WTC11 (cell line): ENCODE measurements around the gene LBHD1. TPM values are rescaled to one million over a fixed set of nuclear protein-coding genes. Genes with fewer than 3 reads are reported as not detected.

Experiments used
- ATAC-seq: fragments of 200-7000 bp; cut with Tn5 transposase; 2 replicates; pipeline ENCODE4 v1.10.0; 2021; ENCODE audit warnings: mild to moderate bottlenecking, moderate library complexity
- CTCF ChIA-PET: fragments of 300-600 bp; sonication (Branson Sonifier 250); formaldehyde crosslinking; loops from one replicate; lab custom pipeline; 2021; ENCODE audit warnings: antibody characterized with exemption; lab: Charles Lee
- POLR2A ChIA-PET: fragments of 350-600 bp; sonication (Branson Sonifier 250); formaldehyde crosslinking; loops from one replicate; lab custom pipeline; 2021; ENCODE audit warnings: antibody characterized with exemption; lab: Charles Lee
- DNase-seq: peaks from one replicate; pipeline ENCODE4 v3.0.0; 2021; ENCODE audit warnings: low spot score
- H3K27ac Mint-ChIP-seq: 2 replicates; pipeline ENCODE4 v1.8.0; 2021; ENCODE audit warnings: mixed read lengths
- H3K27me3 Mint-ChIP-seq: 2 replicates; pipeline ENCODE4 v1.8.0; 2021; ENCODE audit warnings: low read depth, mild to moderate bottlenecking, moderate library complexity, mixed read lengths
- H3K36me3 Mint-ChIP-seq: 2 replicates; pipeline ENCODE4 v1.8.0; 2021; ENCODE audit warnings: mixed read lengths
- H3K4me1 Mint-ChIP-seq: 2 replicates; pipeline ENCODE4 v1.8.0; 2022; ENCODE audit warnings: mixed read lengths
- H3K4me3 Mint-ChIP-seq: 2 replicates; pipeline ENCODE4 v1.8.0; 2021; ENCODE audit warnings: mild to moderate bottlenecking, moderate library complexity, mixed read lengths
- H3K9me3 Mint-ChIP-seq: 2 replicates; pipeline ENCODE4 v1.8.0; 2021; ENCODE audit warnings: mixed read lengths
- ATF1 ChIP-seq: sonication (generic); formaldehyde crosslinking; IDR thresholded peaks from 2 replicates; pipeline ENCODE4 v1.8.1; 2023; ENCODE audit warnings: mild to moderate bottlenecking, moderate library complexity, missing genetic modification reagents
- CREB1 ChIP-seq: sonication (generic); formaldehyde crosslinking; IDR thresholded peaks from 2 replicates; pipeline ENCODE4 v1.8.0; 2023; ENCODE audit warnings: mild to moderate bottlenecking, missing genetic modification reagents
- FOXP1 ChIP-seq: sonication (generic); formaldehyde crosslinking; IDR thresholded peaks from 2 replicates; pipeline ENCODE4 v1.8.0; 2022; ENCODE audit warnings: missing genetic modification reagents, mild to moderate bottlenecking, moderate library complexity, borderline replicate concordance
- JAZF1 ChIP-seq: fragments of 250-450 bp; sonication (Bioruptor Pico); IDR thresholded peaks from 2 replicates; pipeline ENCODE4 v1.9.0; 2021; ENCODE audit warnings: moderate library complexity, mild to moderate bottlenecking, inconsistent platforms
- MXD4 ChIP-seq: fragments of 250-450 bp; sonication (Bioruptor Pico); IDR thresholded peaks from 2 replicates; pipeline ENCODE4 v1.8.0; 2021; ENCODE audit warnings: mild to moderate bottlenecking, moderate library complexity, borderline replicate concordance
- MYBL2 ChIP-seq: sonication (generic); formaldehyde crosslinking; IDR thresholded peaks from 2 replicates; pipeline ENCODE4 v1.8.1; 2023; ENCODE audit warnings: mild to moderate bottlenecking, moderate library complexity, missing genetic modification reagents
- NR3C1 ChIP-seq: sonication (generic); formaldehyde crosslinking; conservative IDR thresholded peaks from 2 replicates; pipeline ENCODE4 v1.8.1; 2023; ENCODE audit warnings: low read depth, mild to moderate bottlenecking, missing genetic modification reagents
- RELA ChIP-seq: sonication (generic); formaldehyde crosslinking; IDR thresholded peaks from 2 replicates; pipeline ENCODE4 v1.8.1; 2022; ENCODE audit warnings: missing genetic modification reagents, mild to moderate bottlenecking, borderline replicate concordance
- SP1 ChIP-seq: sonication (generic); formaldehyde crosslinking; conservative IDR thresholded peaks from 2 replicates; pipeline ENCODE4 v1.8.1; 2022; ENCODE audit warnings: missing genetic modification reagents
- TP53 ChIP-seq: sonication (generic); formaldehyde crosslinking; IDR thresholded peaks from 2 replicates; pipeline ENCODE4 v1.8.1; 2023; ENCODE audit warnings: mild to moderate bottlenecking, missing genetic modification reagents
- ZNF219 ChIP-seq: sonication (generic); formaldehyde crosslinking; IDR thresholded peaks from 2 replicates; pipeline ENCODE4 v1.8.0; 2023; ENCODE audit warnings: missing genetic modification reagents, mild to moderate bottlenecking, borderline replicate concordance
- ZNF232 ChIP-seq: sonication (generic); formaldehyde crosslinking; IDR thresholded peaks from 2 replicates; pipeline ENCODE4 v1.8.0; 2022; ENCODE audit warnings: mild to moderate bottlenecking, missing genetic modification reagents
- ZNF416 ChIP-seq: fragments of 250-450 bp; sonication (Bioruptor Pico); IDR thresholded peaks from 2 replicates; pipeline ENCODE4 v1.9.0; 2021; ENCODE audit warnings: mild to moderate bottlenecking, inconsistent platforms
- total RNA-seq: library from RNA; stranded (reverse); gene quantifications from 3 replicates; pipeline ENCODE4 v1.2.3, GENCODE V29; 2021
- TF ChIP-seq, protein P1 (sequence below): fragments of 250-450 bp; sonication (Bioruptor Pico); IDR thresholded peaks from 2 replicates; pipeline ENCODE4 v1.9.0; 2021; ENCODE audit warnings: mild to moderate bottlenecking
- TF ChIP-seq, protein P2 (sequence below): sonication (generic); formaldehyde crosslinking; IDR thresholded peaks from 2 replicates; pipeline ENCODE4 v1.8.1; 2023; ENCODE audit warnings: mild to moderate bottlenecking, missing genetic modification reagents, moderate library complexity
- TF ChIP-seq, protein P3 (sequence below): sonication (generic); formaldehyde crosslinking; IDR thresholded peaks from 2 replicates; pipeline ENCODE4 v1.8.0; 2023; ENCODE audit warnings: mild to moderate bottlenecking, missing genetic modification reagents
- TF ChIP-seq, protein P4 (sequence below): sonication (generic); formaldehyde crosslinking; IDR thresholded peaks from 2 replicates; pipeline ENCODE4 v1.8.0; 2022; ENCODE audit warnings: missing genetic modification reagents
- TF ChIP-seq, protein P5 (sequence below): fragments of 250-450 bp; sonication (Bioruptor Pico); IDR thresholded peaks from 2 replicates; pipeline ENCODE4 v1.9.0; 2021; ENCODE audit warnings: mild to moderate bottlenecking, borderline replicate concordance

The LBHD1 gene
- total RNA-seq, 1 experiment from 2014 or later = 4.2 TPM

DNA sequence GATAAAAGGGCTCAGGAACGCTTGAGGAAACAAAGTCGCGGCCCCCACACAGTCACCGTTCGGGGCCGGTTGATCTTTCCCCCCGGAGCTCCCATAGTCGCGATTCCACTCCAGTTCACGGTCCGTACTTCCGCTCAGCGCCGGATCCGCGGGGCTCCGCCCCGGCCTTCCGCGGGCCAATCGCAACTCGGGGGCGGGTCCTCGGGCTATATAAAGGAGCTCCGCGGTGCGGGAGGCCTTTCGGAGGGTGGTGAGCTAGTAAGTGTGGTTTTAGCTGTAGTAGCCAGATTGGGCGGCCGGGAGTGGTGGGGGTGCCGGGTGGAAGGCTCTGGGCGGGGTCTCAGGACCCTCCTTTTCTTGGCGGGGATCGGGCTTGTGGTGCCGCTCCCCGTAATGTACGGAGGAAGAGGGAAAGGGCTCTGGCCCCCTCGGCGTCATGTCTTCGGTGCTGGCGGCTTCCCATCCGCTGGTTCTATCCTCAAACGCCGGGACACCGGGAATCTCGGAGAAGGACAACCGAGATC is 6.9 kb downstream of the LBHD1 start, which contains the start of the genes C11orf98 and CSKMT (continued):
- TF ChIP-seq ZNF219 (CRISPR knock-in tag) (no peak), NR3C1 (CRISPR knock-in tag) (no peak), FOXP1 (no peak; the same call in none of the 2 replicates), TP53 (no peak), SP1 (CRISPR knock-in tag) (peak; percentile 99), JAZF1 (CRISPR knock-in tag) (no peak), ZNF232 (CRISPR knock-in tag) (peak; percentile 18), MYBL2 (CRISPR knock-in tag) (peak; percentile 88), RELA (CRISPR knock-in tag) (no peak), ZNF416 (peak; percentile 88; the same call in 1 of the 2 replicates), ATF1 (0 out of 2 replicates have a peak, but pooled peaks have one; percentile 37), MXD4 (CRISPR knock-in tag) (no peak), CREB1 (CRISPR knock-in tag) (no peak)
- TF ChIP-seq, protein P1, sequence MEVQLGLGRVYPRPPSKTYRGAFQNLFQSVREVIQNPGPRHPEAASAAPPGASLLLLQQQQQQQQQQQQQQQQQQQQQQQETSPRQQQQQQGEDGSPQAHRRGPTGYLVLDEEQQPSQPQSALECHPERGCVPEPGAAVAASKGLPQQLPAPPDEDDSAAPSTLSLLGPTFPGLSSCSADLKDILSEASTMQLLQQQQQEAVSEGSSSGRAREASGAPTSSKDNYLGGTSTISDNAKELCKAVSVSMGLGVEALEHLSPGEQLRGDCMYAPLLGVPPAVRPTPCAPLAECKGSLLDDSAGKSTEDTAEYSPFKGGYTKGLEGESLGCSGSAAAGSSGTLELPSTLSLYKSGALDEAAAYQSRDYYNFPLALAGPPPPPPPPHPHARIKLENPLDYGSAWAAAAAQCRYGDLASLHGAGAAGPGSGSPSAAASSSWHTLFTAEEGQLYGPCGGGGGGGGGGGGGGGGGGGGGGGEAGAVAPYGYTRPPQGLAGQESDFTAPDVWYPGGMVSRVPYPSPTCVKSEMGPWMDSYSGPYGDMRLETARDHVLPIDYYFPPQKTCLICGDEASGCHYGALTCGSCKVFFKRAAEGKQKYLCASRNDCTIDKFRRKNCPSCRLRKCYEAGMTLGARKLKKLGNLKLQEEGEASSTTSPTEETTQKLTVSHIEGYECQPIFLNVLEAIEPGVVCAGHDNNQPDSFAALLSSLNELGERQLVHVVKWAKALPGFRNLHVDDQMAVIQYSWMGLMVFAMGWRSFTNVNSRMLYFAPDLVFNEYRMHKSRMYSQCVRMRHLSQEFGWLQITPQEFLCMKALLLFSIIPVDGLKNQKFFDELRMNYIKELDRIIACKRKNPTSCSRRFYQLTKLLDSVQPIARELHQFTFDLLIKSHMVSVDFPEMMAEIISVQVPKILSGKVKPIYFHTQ = peak; percentile 93
- TF ChIP-seq, protein P2, sequence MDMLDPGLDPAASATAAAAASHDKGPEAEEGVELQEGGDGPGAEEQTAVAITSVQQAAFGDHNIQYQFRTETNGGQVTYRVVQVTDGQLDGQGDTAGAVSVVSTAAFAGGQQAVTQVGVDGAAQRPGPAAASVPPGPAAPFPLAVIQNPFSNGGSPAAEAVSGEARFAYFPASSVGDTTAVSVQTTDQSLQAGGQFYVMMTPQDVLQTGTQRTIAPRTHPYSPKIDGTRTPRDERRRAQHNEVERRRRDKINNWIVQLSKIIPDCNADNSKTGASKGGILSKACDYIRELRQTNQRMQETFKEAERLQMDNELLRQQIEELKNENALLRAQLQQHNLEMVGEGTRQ (CRISPR knock-in tag) = no peak
- TF ChIP-seq, protein P3, sequence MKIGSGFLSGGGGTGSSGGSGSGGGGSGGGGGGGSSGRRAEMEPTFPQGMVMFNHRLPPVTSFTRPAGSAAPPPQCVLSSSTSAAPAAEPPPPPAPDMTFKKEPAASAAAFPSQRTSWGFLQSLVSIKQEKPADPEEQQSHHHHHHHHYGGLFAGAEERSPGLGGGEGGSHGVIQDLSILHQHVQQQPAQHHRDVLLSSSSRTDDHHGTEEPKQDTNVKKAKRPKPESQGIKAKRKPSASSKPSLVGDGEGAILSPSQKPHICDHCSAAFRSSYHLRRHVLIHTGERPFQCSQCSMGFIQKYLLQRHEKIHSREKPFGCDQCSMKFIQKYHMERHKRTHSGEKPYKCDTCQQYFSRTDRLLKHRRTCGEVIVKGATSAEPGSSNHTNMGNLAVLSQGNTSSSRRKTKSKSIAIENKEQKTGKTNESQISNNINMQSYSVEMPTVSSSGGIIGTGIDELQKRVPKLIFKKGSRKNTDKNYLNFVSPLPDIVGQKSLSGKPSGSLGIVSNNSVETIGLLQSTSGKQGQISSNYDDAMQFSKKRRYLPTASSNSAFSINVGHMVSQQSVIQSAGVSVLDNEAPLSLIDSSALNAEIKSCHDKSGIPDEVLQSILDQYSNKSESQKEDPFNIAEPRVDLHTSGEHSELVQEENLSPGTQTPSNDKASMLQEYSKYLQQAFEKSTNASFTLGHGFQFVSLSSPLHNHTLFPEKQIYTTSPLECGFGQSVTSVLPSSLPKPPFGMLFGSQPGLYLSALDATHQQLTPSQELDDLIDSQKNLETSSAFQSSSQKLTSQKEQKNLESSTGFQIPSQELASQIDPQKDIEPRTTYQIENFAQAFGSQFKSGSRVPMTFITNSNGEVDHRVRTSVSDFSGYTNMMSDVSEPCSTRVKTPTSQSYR (CRISPR knock-in tag) = no peak

DNA sequence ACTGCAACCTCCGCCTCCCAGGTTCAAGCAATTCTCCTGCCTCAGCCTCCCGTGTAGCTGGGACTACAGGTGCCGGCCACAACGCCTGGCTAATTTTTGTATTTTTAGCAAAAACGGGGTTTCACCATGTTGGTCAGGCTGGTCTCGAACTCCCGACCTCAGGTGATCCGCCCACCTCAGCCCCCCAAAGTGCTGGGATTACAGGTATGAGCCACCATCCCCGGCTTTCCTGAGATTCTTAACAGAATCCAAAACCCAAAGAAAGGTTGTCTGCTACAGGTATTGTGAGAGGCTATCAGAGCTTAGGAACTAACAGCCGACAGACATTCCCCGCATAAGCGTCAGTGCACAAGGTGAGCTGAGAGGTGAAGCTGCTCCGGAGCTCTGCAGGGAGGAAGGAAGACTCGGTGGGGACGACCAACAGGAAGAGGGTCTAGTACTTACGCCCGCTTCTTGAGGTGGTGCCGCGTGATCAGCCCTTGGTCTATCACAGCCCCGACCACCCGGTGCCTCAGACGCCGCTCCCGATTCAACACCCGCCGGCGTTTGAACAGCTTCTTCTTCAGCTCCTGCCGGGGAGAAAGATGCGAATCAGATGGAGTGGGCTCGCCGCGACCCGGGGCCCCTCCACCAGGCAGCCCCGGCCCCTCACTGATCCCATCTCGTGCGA is 7.5 kb downstream of the LBHD1 start:
- ATAC-seq = peak; percentile 29
- Mint-ChIP-seq H3K36me3 (peaks cover 30% of the 10 kb centered on the region), H3K9me3 (no peaks in the 10 kb centered on the region), H3K27me3 (no peaks in the 10 kb centered on the region), H3K27ac (peak overlapping the region; percentile 95), H3K4me3 (peak overlapping the region; percentile 97), H3K4me1 (peaks cover 16% of the 10 kb centered on the region)
- ChIA-PET POLR2A (interaction anchor here (0.8 to 3.2 kb wide), 33 partner anchors 8 to 191 kb away, joined by 3 to 42 read pairs (median 7); partner anchors contain the start of genes B3GAT3, BSCL2, EEF1G and GANAB), CTCF (interaction anchor here (0.7 to 2.2 kb wide), 18 partner anchors 11 to 270 kb away, joined by 3 to 10 read pairs (median 5); partner anchors contain the start of genes B3GAT3, BSCL2, EML3 and GANAB)
- peak; percentile 60 for DNase-seq
- TF ChIP-seq, protein P4, sequence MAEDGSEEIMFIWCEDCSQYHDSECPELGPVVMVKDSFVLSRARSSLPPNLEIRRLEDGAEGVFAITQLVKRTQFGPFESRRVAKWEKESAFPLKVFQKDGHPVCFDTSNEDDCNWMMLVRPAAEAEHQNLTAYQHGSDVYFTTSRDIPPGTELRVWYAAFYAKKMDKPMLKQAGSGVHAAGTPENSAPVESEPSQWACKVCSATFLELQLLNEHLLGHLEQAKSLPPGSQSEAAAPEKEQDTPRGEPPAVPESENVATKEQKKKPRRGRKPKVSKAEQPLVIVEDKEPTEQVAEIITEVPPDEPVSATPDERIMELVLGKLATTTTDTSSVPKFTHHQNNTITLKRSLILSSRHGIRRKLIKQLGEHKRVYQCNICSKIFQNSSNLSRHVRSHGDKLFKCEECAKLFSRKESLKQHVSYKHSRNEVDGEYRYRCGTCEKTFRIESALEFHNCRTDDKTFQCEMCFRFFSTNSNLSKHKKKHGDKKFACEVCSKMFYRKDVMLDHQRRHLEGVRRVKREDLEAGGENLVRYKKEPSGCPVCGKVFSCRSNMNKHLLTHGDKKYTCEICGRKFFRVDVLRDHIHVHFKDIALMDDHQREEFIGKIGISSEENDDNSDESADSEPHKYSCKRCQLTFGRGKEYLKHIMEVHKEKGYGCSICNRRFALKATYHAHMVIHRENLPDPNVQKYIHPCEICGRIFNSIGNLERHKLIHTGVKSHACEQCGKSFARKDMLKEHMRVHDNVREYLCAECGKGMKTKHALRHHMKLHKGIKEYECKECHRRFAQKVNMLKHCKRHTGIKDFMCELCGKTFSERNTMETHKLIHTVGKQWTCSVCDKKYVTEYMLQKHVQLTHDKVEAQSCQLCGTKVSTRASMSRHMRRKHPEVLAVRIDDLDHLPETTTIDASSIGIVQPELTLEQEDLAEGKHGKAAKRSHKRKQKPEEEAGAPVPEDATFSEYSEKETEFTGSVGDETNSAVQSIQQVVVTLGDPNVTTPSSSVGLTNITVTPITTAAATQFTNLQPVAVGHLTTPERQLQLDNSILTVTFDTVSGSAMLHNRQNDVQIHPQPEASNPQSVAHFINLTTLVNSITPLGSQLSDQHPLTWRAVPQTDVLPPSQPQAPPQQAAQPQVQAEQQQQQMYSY = peak; percentile 90
- TF ChIP-seq, protein P5, sequence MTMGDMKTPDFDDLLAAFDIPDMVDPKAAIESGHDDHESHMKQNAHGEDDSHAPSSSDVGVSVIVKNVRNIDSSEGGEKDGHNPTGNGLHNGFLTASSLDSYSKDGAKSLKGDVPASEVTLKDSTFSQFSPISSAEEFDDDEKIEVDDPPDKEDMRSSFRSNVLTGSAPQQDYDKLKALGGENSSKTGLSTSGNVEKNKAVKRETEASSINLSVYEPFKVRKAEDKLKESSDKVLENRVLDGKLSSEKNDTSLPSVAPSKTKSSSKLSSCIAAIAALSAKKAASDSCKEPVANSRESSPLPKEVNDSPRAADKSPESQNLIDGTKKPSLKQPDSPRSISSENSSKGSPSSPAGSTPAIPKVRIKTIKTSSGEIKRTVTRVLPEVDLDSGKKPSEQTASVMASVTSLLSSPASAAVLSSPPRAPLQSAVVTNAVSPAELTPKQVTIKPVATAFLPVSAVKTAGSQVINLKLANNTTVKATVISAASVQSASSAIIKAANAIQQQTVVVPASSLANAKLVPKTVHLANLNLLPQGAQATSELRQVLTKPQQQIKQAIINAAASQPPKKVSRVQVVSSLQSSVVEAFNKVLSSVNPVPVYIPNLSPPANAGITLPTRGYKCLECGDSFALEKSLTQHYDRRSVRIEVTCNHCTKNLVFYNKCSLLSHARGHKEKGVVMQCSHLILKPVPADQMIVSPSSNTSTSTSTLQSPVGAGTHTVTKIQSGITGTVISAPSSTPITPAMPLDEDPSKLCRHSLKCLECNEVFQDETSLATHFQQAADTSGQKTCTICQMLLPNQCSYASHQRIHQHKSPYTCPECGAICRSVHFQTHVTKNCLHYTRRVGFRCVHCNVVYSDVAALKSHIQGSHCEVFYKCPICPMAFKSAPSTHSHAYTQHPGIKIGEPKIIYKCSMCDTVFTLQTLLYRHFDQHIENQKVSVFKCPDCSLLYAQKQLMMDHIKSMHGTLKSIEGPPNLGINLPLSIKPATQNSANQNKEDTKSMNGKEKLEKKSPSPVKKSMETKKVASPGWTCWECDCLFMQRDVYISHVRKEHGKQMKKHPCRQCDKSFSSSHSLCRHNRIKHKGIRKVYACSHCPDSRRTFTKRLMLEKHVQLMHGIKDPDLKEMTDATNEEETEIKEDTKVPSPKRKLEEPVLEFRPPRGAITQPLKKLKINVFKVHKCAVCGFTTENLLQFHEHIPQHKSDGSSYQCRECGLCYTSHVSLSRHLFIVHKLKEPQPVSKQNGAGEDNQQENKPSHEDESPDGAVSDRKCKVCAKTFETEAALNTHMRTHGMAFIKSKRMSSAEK (CRISPR knock-in tag) = no peak
